ENCODE data around the gene MPP2.

- TF ChIP-seq CTCF (conservative IDR thresholded peaks at IDR 0.05 in 1 of 2, IDR thresholded peaks at IDR 0.05 in 1 of 2; ENCODE audit: extremely low read depth in 1 of 2, insufficient read depth in 1 of 2, low read depth in 1 of 2, low read length in 2 of 2) (no peak), EZH2 (IDR thresholded peaks at IDR 0.05; ENCODE audit: borderline replicate concordance, low read length) (no peak)
Observed at GRCh38 chr17:43932923-43933322, 25.6 kb upstream of the MPP2 start.

All from mammary epithelial cell (primary cell).